Left lobe of liver (tissue), 2 donors: ENCODE measurements around the gene RAB3GAP2. TPM values are rescaled to one million over a fixed set of nuclear protein-coding genes. Genes with fewer than 3 reads are reported as not detected.
A peak's percentile ranks its signal among the peaks of the same experiment; 100 is the strongest.
"Not testable (repeated sequence)": the region's sequence is repeated elsewhere in the genome, so short reads cannot be mapped to it uniquely, and the experiment has no call there.

Experiments used
- ATAC-seq: fragments of 200-7000 bp; cut with Tn5 transposase; one replicate; pipeline ENCODE4 v1.9.1; 2020; ENCODE audit warnings: mild to moderate bottlenecking, moderate library complexity
- DNase-seq: peaks from one replicate; pipeline ENCODE4 v3.0.0-alpha.2; 2020; ENCODE audit warnings: low spot score
- total RNA-seq: library from RNA; stranded (reverse); gene quantifications from one replicate; pipeline ENCODE4 v1.2.1, GENCODE V29; 2021
- donor health status: DM: no; HTN: no; CAD: no; lungs with moderate emphysema.
- donor health status: DM: no; HTN: yes; CAD: no.

RAB3GAP2 gene
- total RNA-seq, 1 donor from 2014 or later: 18.3 TPM

DNA sequence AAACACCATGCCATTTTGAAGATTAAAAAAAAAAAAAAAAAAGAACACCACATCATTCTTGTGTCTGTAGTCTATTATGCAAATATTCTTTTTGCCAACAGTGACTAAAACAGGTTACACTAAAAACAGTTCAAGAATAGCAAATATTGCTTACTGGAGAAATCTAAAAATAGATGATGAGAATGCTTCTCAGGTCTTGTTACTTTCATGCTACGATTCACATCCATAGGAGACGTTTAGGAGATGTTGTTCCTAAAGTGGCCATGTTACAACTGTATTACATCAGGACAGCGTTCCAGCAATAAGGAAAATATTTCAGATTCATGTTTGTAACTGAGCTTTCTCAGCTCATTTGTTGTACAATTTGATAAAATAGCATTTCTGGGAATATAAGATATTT lies 32.3 kb downstream of the RAB3GAP2 start:
- DNase-seq (no peak), ATAC-seq (no peak)

DNA sequence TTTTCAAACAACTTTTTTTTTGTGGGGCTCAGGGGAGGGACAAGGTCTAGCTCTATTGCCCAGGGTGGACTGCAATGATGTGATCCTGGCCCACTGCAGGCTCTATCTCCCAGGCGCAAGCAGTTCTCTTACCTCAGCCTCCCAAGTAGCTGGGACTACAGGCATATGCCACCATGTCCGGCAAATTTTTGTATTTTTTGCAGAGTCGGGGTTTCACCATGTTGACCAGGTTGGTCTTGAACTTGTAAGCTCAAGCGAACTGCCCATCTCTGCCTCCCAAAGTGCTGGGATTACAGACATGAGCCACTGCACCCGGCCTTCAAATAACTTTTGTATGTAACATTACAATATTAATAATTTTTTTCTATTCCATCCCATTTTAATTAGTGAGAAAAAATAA lies 33.0 kb downstream of the RAB3GAP2 start:
- DNase-seq: no peak
- no peak for ATAC-seq

DNA sequence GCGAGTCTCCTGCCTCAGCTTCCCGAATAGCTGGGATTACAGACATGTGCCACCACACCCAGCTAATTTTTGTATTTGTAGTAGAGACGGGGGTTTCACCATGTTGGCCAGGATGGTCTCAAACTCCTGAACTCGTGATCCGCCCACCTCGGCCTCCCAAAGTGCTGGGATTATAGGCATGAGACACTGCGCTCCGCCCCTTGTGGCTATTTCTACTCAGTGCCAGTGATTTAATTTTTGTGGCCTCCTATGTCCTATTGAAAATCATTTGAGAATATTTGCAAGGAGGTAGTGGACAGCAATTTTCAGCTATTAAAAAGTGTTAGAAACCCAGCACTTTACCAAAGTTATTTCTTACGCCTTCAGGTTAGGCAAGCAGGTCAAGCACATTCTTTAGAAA lies 36.0 kb downstream of the RAB3GAP2 start:
- not testable (repeated sequence) for ATAC-seq, DNase-seq

DNA sequence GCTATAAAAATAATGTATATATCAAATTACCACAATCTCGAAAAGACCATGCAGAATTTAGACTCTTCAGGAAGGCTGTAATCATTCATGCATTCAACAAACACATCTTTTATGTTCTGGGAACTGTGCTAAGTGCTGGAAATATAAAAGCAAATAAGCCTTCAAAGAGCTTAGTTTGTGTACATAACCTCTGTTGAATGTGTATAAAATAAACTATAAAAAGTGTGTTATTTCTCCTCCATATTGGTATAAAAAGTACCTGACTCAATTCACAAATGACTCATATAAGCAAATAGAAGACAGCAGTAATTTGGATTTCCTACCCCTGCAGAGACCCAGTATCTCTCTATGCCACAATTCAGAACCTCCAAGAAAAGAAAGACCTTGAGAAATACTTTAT lies 36.8 kb downstream of the RAB3GAP2 start:
- DNase-seq (no peak), ATAC-seq (no peak)

DNA sequence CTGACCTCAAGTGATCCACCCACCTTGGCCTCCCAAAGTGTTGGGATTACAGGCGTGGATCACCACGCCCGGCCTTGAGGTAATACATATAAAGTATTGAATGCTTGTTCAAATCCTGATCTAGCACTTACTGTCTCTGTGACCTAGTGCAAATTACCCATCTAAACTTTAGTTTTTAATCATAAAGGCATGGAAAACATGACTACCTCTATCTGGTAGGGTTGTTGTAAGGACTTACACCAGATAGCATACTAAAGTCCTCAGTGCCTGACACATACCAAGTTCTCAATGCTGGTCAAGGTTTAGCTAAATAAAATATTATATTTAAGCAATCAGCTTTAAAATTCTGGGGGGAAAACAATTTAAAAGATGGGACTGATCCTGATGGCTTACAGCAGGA lies 38.3 kb downstream of the RAB3GAP2 start:
- ATAC-seq (no peak), DNase-seq (no peak)

DNA sequence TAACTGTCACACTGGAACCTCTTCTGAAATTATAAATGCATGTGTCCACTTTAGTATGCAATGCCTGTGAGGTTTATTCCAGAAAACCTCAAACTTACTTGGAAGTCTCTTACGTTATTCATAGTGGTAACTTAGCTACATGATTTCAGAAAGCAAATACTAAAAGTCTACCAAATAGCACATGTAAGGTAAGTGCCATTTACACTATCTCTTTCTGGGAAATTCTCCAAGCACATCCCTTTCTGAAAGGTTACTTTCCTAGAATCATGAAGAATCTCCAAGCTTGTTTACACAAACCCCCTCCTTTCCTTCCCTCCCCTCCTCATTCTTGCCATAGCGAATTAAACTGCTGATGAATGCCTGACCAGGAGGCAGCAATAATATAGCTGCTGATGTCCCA lies 42.5 kb downstream of the RAB3GAP2 start:
- ATAC-seq: no peak
- no peak for DNase-seq

DNA sequence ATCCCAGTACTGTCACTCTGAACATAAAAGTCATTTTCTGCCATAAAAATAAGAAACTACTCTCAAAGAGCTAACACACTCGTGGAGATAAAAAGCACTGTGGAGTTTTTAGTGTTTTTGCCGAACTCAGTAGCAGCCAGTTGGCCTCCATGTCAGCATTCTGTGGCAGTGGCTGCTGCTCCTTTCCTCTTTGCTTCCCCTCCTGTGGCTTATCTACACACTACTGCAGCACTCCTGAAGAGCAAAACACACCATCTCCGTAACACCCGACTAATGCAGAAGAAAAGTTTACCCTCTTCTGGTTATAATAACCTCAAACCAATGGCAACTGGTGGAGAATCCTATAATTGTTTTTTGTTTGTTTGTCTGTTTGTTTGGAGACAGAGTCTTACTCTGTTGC lies 44.9 kb downstream of the RAB3GAP2 start:
- ATAC-seq (peak; percentile 33), DNase-seq (no peak)

DNA sequence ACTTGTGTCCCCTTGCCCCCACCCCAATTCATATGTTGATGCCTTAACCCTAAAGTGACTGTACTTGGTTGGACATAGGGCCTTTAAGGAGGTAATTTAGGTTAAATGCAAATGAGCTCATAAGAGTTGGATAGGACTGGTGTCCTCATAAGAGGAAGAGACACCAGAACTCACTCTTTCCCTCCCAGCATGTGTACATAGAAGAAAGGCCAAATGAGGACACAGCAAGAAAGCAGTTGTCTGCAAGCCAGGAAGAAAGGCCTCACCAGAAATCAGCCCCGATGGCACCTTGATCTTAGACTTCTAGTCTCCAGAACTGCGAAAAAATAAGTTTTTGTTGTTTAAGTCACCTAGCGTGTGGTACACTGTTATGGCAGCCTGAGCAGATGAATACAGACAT lies 45.5 kb downstream of the RAB3GAP2 start:
- ATAC-seq: no peak
- DNase-seq: no peak

DNA sequence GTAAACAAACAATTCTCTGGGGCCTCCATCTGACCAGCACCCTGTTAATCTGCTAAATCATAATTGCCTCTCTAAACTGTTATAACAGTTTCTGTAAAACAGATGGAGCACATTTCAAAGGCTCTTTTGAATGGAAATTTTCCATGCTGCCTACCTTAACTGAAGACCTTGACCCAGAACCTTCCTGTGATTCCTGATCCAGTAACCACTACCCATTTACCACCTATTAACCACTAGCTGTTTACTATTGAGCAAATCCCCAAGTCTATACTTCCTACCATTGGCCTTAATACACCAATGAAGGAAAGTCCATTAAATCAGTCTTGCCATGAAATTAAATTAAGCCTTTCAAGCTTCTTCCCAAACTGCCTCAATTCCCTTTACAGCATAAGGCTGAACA lies 46.3 kb downstream of the RAB3GAP2 start:
- ATAC-seq: no peak
- no peak for DNase-seq

DNA sequence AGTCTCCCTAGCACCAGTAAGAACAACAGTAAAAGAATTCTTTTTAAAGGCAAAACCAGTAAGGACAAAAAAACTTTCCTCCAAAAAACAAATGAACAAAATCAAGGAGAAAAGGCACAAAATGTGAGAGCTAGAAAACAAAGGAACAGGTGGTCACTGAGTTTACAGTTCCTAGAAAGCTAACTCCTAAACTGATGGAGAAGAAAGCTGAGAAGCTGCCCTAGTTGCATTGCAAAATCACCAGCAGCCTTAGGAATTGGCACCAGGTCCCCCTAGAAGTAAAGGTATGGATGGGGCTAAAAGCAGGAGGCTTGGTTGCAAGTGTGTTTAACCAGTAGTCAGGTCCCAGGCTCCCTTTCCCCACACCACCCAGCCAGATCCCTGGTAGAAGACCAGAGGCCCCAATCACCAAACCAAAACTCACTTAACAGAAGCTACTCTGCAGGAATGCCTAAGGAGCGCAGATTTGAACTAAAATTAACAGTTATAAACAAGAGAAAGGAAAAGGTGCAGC lies 47.6 kb downstream of the RAB3GAP2 start:
- ATAC-seq: no peak
- DNase-seq: no peak

DNA sequence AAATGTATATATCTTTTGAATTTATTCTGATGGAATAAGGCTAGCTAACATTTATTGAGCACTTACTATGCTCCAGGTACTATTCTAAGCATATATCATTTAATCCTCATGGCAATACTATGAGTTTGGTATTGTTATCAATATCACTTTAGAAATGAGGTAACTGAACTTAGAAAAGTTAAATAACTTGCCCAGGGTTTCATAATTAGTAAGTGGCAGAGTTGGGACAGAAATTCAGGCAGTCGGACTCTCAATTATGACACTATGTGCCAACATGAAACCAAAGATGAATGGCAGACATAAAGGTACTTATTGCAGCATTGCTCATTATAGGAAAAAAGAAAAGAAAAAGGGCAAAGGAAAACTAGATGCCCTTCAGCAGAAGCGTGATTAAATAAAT lies 48.2 kb downstream of the RAB3GAP2 start:
- no peak for DNase-seq
- ATAC-seq: no peak

DNA sequence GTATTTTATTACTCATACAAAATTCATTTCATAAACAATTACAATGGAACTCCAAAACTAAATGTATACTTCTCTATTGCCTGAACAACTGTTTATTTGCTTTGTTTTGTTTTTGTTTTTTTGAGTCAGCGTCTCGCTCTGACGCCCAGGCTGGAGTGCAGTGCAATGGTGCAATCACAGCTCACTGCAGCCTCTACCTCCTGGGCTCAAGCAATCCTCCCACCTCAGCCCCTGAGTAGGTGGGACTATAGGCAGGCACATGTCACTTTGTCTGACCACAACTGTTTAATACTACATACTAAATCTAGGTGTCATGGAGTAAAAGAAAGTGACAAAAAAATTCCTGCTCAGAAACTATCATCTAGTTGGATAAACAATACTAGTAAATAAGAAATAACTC lies 49.3 kb downstream of the RAB3GAP2 start:
- no peak for DNase-seq
- no peak for ATAC-seq

DNA sequence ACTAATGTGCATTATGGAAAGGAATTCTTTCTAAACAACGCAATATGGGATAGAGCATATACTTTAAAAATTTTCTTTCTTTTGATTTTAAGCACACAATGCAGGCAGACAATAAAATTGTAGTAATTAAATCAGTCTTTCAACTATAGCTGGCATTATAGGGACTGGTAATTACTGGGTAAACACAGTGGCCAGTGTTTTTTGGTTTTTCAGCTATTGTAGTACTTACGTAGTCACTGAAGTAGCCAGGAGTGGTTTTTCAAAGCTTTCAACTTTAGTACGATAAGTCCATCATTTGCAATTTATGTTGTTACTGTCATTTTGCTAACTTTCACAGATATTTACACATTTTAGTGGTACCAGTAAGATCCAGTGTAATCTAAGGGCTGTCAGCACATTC lies 50.6 kb downstream of the RAB3GAP2 start:
- ATAC-seq (no peak), DNase-seq (no peak)

DNA sequence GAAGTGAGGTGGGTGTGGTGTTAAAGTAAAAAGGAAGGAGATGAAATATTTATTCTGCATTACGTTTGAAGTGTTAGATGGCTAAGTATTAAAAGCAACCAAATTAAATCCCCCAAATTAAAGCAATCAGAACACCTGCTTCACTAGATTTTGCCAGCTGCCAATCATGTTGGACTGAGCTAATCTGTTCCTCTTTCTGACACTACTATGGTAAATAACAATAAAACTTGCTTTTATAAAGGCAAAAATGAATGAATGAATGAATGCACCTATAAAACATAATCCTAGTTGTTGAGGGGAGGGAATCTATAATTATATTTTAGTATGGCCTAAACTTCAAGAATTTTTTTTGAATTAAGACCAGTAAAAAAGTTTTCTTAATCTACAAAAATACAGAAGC lies 51.0 kb downstream of the RAB3GAP2 start:
- ATAC-seq (no peak), DNase-seq (no peak)

DNA sequence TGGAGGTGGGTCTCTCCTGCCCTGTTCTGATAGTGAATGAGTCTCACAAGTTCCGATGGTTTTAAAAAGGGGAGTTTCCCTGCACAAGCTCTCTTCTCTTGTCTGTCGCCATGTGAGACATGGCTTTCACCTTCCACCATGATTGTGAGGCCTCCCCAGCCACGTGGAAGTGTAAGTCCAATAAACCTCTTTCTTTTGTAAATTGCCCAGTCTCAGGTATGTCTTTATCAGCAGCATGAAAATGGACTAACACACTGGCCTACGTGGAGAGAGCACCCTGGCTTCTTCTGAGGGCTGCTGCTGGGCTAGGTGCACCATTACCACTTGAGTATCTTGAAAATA lies 51.6 kb downstream of the RAB3GAP2 start:
- not testable (repeated sequence) for DNase-seq, ATAC-seq

DNA sequence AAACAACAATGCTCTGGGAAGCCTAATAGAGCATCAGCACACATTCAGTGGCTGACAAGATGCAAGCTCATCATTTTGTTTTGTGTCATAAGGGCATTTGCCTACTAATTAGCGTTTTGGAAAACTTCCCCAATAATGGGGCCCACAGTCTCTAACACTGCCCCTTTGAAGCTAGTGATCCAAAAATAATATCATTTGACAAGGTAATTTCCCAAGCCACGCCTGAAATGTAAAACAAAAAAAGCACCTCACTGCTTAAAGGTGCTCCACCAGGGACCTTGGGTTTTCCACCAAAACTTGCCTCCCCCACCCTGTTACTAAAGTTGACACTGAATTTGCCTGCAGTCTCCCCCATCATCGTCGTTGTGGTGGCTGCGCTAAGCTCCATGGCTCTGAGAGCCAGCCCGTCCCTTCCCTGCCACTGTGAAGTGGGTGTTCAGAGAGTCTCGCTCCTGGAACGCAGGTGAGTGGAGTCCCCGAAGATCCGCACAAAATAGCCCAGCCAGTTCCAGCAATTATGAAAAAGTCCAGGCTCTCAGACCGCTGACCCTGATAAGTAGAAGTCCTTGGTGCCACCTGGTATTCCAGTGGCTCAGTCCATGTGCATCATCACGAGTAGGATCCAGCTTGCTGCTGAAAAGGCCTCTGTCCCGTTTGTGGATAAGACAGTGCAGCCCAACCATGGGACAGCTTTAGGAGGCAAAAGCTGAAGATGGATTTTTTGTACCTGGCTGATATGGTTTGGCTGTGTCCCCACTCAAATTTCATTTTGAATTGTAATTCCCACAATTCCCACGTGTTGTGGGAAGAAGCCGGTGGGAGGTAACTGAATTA lies 52.2 kb downstream of the RAB3GAP2 start:
- ATAC-seq (no peak), DNase-seq (no peak)

DNA sequence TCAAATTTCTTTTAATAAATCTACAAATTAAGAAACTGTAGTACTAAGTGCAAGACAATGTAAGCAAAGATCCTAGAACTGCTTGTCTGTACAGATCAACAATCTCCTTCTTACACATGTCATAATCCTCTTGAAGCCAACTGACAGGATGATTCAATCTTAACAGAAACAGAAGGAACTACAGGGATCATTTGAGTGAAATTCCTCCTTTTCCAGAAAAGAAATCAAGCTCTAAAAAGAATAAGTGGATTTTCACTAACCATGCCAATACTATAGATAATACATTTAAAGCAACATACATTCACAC lies 53.2 kb downstream of the RAB3GAP2 start:
- DNase-seq (no peak), ATAC-seq (no peak)

DNA sequence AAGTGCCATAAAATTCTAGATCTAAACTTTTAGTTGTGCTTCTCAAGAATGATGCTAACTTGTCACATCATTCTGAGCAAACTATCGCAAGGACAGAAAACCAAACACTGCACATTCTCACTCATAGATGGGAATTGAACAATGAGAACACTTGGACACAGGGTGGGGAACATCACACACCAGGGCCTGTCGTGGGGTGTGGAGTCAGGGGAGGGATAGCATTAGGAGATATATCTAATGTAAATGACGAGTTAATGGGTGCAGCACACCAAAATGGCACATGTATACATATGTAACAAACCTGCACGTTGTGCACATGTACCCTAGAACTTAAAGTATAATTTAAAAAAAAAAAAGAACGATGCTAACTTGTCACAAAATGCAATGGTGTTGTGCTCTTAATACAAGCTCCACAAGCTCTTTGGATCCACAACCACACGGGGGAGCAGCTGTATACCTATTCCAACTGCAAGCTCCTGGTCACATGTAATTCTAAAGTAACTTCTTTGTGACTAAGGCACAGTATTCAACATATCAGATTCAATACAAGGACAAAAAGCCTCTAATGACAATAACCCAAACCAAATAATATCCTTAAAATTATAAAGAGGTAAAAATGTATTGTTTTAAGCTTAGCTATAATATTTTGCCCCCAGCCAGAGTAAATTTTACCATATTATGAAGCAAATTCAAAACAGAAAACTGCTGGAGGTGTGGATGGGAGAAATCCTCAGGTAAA lies 53.7 kb downstream of the RAB3GAP2 start:
- ATAC-seq (peak; percentile 94), DNase-seq (peak; percentile 57)

DNA sequence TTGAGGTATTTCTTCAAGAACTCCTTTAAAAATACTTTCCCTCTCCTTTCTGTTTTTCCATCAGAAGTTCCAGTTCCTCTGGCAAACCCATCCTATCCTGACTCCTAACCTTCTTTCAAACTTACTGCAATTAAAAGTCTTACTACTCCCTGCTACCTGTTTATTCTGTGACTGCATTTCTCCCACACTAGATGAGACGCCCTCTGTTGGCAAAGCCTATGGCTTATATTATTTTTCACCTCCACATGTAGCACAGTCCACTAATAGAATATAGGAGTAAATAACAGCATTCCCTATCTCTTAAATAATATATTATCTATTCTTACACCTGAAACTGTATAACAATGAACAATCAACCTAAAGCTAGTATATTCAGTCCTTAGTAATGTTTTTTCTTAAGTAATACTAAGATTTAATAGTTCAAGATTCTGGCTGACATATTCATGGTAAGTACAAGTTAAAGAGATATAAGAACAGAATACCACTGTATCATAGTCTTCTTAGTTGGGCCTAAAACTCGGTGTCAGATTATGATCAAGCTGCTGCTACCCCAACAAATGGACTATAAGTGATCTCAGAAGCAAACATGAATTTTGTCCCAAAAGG lies 54.8 kb downstream of the RAB3GAP2 start:
- no peak for DNase-seq
- ATAC-seq: peak; percentile 54

DNA sequence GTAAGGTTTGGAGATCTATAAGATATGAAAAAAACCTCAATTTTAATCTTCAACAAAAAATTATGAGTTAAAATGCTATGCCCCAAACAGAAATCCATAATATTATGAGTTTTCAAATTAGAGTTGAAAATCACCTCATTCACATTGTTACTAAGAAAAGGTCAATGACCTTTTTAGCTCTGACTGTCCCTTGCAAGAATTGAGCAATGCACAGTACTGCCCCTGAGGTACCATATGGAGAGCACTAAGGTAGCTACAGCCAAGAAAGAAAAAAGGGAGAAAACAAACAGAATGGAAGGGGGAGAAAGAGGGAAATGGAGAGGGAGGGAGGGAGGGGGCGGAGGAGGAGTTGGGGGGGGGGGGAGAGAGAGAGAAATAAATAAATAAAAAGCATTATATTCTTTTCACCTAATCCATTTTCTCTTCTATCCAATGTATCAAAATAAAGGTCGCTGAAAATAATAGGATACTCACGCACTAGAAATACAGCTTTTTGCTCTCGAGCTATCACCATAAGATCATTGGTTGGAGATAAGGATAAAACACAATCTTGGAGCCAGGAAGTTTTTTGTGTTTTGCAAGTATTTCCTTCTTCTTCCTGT lies 58.8 kb downstream of the RAB3GAP2 start:
- DNase-seq (no peak), ATAC-seq (peak; percentile 86)

DNA sequence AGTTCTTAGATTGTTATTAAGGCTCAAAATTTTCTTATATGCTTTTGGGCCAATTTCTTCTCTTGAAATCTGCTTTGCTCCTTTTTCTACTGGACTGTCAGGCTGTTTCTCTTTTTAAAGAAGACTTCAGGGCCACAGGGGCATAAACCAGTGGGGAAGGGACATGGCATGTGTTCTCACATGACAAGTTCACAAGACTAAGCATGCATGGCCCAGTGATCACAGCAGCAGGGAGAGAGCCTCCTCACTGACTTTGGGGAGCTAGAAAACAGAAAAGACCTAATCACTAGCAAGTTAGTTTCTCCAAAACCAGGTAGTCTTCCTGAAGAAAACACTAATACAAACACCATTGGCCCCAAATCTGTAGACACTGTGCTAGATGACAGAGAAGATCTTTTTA lies 64.8 kb downstream of the RAB3GAP2 start:
- ATAC-seq: no peak

DNA sequence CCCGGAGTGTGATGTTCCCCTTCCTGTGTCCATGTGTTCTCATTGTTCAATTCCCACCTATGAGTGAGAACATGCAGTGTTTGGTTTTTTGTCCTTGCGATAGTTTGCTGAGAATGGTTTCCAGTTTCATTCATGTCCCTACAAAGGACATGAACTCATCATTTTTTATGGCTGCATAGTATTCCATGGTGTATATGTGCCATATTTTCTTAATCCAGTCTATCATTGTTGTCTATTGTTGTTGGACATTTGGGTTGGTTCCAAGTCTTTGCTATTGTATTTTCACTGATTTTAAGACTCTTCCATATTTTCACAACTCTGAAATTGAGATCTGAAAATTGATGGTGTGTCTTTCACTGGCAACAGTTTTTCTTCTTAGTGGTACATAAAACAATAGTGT lies 67.5 kb downstream of the RAB3GAP2 start:
- DNase-seq, ATAC-seq: not testable (repeated sequence)

More for the DNA sequence above, 64.8 kb downstream of the RAB3GAP2 start:
- no peak for DNase-seq
